Stimulated activated CD4-positive, alpha-beta T cell treated with anti-CD3 and anti-CD28 coated beads, Interleukin-4, amount 100 ng/mL, for 4 hours (primary cell): ENCODE results near the gene KRTAP19-1.
"Not testable (repeated sequence)": the region's sequence is repeated elsewhere in the genome, so short reads cannot be mapped to it uniquely, and the experiment has no call there.

Source experiments
- DNase-seq, 2 experiments: peaks; one replicate each; pipeline ENCODE4 v3.0.0-alpha.2; 2020

KRTAP19-1 gene

DNA sequence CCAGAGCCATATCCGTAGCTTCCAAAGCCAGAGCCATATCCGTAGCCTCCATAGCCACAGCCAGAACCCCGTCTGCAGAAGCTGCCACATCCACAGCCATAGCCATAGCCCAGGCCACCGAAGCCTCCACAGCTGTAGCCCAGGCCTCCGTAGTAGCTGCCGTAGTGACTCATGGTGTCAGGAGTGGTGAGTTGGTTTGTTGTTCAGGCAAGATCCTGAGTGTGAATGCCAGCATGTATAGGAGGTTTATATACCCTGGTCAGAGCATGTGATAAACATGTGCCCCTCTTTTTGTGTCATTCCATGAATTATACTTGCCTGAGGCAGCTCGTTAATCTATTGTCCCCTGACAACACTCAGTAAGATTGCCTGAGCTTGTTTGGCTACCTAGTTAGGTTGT lies at the start of gene KRTAP19-1:
Gene KRTAP19-1 (minus strand): TSS at position 223 of the 400 bp plus-strand sequence. CDS start 50 bp downstream, at position 173.
- DNase-seq, result no peak

DNA sequence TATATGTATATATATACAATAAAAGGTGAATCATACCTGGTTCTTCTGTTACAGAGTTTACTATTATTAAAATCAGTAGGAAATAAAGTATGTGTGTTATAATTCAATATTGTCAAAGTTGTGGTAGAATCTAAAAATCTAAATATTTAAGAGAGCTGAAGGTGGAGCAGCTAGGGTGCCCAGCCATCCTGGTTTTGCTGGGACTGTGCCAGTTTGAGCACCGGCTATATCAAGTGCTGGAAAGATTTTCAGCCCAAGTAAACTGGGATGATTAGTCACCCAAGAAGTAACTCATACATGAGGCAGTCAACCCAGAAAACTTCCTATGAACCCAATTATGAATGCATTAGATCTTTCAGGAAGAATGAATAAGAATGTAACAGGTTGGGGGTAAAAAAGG lies 38.7 kb upstream of the KRTAP19-1 start:
- no peak for DNase-seq

DNA sequence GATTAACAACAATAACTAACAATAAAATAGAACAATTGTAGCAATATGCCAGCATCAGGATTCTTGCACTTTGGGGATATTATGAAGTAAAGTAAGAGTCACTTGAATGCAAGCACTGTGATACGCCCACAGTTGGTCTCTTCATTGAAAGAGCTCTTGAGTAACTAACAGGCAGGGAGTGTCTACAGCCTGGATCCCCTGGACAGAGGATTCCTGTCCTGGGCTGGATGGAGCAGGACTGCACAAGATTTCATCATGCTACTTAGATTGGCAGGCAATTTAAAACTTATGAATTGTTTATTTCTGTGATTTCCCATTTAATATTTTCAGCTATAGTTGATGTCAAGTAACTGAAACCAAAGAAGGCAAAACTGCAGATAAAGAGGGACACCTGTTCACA lies 35.5 kb upstream of the KRTAP19-1 start:
- no peak for DNase-seq

DNA sequence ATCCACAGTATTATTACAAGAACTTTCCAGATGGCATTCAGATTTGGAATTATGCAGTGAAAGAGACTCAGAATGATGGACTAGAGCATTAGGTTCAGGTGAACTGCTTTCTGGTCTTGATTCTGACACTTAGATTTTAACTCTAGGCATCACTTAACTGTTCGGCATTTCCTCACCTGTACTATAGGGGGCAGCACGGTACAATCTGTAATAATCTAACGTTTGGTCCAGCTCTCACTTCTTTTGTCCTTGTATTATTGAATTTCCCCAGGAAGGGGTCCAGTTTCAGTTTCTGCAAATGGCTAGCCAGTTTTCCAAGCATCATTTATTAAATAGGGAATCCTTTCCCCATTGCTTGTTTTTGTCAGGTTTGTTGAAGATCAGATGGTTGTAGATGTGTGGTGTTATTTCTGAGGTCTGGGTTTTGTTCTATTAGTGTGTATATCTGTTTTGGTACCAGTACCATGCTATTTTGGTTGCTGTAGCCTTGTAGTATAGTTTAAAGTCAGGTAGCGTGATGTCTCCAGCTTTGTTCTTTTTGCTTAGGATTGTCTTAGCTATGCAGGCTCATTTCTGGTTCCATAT lies 25.5 kb upstream of the KRTAP19-1 start:
- not testable (repeated sequence) for DNase-seq

DNA sequence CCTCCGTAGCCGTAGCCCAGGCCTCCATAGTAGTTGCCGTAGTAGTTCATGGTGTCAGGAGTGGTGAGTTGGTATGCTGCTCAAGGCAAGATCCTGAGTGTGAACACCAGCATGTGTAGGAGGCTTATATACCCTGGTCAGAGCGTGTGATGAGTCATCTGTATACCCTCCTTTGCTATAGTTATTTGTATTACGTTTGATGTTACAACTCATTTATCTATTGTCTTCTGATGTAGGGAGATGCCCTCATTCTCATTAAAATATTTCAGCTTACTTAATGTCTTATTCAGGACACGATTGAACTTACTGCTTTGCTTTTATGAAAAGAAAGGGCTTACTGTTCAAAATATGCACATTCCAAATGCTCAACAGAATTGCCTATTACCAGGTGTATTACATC lies 21.9 kb upstream of the KRTAP19-1 start, which contains the start of gene KRTAP19-5:
Gene KRTAP19-5 (minus strand): TSS at position 101 of the 400 bp plus-strand sequence. CDS start 51 bp downstream, at position 50.
- DNase-seq, result no peak

DNA sequence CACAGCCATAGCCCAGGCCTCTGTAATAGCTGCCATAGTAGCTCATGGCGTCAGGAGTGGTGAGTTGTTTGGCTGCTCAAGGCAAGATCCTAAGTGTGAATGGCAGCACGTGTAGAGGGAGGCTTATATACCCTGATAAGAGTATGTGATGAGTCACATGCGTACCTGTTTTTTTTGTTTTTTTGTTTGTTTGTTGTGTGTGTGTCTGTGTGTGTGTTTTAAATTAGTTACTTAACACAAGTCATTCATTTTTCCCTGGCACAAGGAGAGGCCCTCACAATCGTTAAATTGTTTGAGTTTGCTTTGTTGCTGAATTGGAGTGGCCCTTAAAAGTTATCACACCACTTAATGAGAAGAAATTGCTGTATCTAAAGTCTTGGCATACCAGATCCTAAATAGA lies 16.9 kb upstream of the KRTAP19-1 start, which contains the start of gene KRTAP19-4:
Gene KRTAP19-4 (minus strand): TSS at position 101 of the 400 bp plus-strand sequence. CDS start 55 bp downstream, at position 46.
- DNase-seq, result no peak

DNA sequence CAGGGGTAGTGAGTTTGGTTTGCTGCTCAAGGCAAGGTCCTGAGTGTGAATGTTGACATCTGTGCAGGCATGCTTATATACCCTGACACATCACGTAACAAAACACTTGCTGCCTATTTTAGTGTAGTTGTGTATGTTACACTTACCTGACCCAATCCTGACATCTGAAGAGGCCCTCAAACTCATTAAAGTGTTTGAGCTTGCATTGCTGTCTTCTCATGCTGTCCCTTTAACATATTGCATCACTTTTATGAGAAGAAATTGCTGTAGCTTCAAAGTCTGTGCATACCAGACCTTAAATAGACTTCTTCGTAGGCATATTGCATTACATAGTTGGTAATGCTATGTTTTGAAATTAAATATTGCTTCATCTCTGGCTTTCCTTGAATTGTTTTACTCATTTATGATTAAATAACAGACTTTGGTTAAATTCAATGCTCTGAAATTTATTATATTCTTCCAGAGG lies 11.8 kb upstream of the KRTAP19-1 start, which contains the start of gene KRTAP19-3:
Gene KRTAP19-3 (minus strand): TSS at position 51 of the 466 bp plus-strand sequence. CDS start 56 bp downstream, outside the sequence.
- no peak for DNase-seq

DNA sequence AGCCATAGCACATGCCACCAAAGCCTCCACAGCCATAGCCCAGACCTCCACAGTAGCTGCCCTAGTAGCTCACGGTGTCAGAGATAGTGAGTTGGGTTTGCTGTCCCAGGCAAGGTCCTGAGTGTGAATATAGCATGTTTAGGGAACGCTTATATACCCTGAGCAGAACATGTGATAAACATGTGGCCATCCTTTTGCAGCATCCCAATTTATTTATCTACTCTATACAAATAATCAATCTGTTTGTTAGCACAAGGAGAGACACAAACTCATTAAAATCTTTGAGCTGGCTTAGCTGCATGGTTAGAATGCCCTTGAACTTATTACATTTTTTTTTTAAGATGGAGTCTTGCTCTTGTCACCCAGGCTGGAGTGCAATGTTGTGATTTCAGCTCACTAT lies 7.2 kb upstream of the KRTAP19-1 start, which contains the start of gene KRTAP19-2:
Gene KRTAP19-2 (minus strand): TSS at position 101 of the 400 bp plus-strand sequence. CDS start 88 bp downstream, at position 13.
- no peak for DNase-seq

DNA sequence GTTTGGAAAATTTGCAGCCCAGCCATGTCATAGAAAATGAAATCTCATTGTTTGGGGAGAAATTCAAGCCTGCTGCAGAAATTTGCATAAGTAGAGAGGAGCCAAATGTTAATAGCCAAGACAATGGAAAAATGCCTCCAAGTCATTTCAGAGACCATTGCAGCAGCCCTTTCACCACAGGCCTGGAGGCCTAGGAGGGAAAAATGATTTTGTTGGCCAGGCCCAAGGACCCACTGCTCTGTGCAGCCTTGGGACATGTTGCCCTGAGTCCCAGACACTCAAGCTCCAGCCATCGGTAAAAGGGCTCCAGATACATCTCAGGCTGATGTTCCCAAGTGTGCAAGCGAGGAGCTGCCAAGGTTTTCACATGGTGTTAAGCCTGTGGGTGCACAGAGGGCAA lies 6.0 kb upstream of the KRTAP19-1 start:
- no peak for DNase-seq

DNA sequence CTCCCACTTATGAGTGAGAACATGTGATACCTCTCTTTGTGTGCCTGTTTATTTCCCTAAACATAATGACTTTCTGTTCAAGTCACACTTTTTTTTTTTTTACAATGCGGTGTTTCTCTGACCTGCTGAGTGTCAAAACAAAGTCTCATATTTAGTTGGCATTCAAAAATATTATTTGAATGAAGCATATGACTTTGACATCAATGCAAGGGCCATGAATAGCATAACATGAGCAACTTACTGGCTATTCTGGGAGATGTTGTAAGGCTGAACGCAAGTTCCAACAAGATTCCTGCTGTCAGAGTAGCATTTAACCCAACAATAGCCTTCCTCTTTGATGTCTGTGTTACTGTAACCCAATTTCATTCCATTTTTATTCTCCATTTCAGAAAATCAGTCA lies 2.0 kb upstream of the KRTAP19-1 start:
- no peak for DNase-seq

DNA sequence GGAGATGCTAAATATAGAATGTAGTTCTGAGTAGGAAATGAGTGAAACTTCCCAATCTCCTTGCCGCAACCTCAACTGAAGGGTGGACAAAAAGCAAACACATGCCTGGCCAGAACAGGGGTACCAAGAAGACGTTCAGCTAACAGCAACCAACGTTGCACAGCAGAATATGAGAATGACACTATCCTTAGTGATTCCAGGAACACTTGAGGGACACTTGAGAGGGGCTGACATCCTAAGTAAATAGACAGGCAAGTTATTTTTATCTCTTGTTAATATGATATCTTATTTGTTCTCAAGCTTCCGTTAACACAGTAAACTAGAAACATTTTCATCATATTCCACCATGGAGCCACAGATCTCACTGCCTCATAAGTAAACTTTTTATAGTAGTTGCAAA lies 908 bp downstream of the KRTAP19-1 start:
- no peak for DNase-seq

DNA sequence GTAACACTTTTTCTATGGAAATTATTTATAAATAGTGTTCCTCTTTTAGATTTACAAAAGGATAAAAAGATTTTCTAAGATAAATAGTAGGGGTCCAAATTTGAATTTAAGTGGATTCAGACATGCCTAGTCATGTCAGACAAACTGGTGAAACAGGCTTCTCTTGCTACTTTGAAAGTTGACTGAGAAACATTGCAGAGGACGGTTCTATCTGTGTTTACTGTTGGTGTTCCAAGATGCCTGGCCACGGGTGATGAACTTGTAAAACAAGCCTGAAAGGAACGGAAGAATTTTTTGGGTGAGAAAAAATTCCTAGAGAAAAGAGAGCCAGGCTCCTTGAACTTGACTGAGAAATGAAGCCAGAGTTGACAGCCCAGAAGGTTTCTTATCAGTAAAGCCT lies 2.2 kb downstream of the KRTAP19-1 start:
- DNase-seq, result no peak

DNA sequence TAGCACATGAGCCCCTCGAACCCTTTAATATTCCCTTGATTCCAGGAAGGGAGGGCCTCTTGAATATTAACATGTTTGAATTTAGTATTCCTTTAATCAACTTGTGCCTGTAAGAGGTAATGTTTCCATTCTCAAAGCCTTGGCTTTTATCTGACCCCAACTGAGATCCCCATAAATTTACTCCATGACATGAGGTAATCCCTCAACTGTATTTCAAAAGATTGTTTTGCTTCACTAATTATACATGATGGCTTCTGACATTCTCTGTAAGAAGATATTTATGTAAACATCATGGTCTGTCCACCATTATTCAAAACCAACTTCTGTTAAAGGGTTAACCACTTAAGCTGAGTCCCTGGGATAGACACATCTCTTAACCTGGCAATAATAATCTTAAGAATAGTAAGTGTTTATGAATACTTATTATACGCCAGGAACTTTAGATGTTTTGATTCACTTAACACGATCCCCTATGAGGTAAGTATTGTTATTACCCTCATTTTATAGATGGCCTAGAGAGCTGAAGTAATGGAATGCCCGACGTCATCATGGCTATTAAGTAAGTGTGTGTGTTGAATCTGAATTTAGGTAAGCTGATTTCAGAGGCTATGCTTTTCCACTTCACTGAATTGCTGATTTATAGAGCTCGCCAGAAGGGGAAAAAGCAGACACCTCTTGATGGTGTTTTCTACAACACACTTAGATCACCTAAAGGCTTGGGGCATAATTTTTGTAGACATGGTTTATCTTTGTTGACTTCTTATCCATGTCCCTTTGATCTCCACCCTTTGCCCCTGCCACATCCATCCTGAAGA lies 11.1 kb downstream of the KRTAP19-1 start:
- no peak for DNase-seq

DNA sequence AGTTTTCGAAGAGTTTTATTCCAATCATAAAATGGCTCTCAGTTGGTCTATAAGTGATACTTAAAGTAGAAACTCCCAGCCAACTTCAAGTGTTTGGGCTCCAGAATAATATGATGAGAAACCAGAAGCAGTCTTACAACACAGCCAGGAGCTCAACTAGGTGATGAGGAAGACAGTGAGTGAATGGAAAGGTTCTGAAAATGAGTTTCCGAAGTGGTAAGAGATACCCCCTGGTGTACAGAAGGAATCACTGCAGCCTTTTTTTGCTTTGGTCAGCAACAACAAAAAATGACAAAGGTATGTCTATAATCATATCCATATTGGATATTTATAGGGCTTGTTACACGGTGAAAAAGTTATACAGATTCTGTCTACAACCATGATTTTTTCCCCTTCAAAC lies 16.5 kb downstream of the KRTAP19-1 start:
- no peak for DNase-seq

DNA sequence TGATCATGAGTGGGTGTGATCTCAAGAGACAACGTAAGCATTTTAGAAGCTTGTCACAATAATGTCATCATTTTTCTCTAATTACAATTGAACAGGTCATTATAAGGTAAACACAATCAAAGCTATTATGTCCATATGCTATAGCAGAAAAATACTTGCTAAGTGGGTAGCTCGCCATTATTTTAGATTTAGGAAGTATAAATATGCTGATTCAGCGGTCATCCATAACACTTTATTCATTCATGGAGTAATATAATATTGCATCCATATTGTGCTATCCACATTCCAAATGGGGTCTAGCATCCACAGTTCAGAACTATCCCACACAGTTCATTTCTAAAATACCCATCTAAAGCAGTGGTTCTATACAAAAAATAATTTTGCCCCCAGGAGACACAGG lies 31.7 kb downstream of the KRTAP19-1 start:
- no peak for DNase-seq

DNA sequence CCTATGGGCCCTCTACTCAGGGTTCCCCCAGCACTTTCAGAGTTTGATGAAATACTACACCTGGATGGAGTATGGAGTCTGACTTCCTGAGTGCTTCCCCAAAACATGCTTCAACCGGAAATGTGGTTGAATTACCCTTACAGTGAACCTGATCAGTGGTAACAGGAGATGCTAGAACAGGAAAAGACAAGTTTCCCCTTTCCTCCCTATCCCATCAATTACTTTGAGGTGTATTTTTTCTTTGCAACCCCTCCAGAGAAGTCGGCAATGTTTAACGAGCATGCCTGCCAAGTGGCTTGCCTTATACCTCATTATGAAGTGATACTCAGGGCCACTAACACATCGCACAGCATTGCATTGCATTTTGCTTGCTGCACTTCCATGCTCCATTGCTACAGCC lies 33.1 kb downstream of the KRTAP19-1 start:
- DNase-seq, result no peak

DNA sequence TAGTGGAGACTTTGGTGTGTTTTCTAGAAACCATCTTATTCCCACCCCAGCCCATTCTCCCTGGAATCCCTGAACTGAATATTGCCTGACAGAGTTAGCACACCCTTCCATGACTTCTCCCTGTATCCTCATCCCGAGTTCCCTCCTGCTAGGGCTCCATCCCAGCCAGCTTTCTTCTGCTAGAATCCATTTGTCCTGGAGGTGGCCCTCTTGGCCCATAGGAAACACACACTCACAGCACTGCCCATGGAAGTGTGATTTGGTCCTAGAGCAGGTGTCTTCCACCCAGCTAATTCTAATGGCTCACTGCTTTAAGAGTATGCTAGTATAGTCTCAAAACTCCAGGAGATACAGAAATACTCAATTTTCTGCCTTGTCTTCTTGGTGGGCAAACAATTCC lies 36.0 kb downstream of the KRTAP19-1 start:
- no peak for DNase-seq

DNA sequence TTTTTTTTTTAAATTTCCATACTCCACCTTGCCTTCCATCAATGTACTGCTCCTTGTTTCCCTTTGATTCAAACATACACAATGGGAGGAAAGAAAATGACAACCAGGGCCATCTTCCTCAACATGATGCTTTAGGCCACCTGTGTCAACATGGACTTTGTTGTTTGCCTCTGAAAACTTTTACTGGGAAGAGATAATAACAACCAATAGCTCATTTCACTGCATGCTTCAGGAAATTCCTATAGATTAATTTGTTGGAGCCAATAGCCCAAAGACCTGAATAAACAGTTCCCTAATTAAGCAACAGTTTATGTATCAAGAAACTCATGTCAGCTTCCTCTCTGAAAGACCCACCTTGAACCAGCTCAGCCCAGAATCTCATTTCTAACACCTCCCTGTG lies 36.9 kb downstream of the KRTAP19-1 start:
- no peak for DNase-seq

DNA sequence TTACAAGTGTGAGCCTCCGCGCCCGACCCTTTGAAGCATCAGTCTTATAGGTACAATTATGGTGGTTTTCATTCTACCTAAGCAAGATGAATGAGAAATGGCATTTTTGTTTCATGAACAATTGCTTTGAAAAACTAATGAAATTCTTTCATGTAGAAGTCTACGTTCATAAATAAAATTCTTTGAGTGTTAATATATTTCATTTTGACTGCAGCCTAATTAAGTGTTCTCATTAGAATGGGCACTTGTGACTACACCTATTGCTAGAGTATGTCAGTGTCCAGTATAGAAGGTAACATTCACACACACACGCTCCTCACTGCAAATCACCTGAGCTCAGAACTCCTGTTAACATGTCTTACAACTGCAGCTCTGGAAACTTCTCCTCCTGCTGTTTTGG lies 40.2 kb downstream of the KRTAP19-1 start, which contains the start of gene KRTAP15-1:
Gene KRTAP15-1 (plus strand): TSS at position 301 of the 400 bp plus-strand sequence. CDS start 53 bp downstream, at position 354.
- DNase-seq, result no peak

DNA sequence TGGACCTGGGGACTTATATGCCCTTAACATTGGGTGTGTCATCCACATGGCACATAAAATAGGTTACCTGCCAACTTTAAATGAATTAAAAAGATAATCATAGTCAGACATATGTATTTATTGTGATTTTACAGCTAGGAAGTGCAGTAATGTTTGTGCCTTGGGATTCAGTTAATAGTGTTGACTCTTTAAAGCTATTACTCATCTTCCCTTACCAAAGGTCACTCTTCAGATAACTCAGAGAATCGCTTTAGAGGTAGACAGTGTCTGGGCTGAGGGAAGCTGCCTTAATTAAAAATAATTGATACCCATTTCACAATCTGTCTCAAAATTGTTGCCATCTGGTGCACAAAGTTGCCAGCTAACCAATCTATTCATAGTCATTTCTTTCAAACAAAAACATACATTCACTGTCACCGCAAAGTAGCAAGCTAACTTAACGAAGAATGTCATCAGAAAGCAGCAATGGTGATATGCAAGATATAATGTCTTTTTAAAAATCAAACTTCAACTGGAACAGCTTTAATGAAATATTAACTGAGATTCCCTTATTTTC lies 43.1 kb downstream of the KRTAP19-1 start:
- no peak for DNase-seq

DNA sequence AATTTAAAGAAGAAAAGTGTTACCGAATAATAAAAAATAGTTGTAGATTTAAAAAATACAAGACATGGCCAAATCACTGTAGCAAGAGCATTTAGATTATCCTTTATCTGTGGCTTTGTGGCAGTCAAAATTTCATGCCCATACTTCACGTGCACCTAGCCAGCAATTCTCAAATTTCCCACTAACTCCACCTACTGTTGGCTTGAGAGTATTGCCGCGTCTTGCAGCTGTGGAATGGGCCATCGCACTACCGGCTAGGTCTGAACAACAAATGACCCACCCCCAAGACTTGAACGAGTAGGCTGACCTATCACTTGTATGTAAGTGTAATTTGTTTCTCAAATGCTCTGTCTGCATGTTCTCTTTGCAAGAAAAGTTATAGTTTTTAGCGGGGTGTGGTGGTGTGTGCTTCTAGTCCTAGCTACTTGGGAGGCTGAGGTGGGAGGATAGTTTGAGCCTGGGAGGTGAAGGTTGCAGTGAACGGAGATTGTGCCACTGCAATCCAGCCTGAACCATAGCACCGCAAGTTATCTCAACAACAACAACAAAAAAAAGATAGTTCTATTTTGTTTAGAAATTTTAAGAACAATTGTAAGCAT lies 46.0 kb downstream of the KRTAP19-1 start:
- no peak for DNase-seq

DNA sequence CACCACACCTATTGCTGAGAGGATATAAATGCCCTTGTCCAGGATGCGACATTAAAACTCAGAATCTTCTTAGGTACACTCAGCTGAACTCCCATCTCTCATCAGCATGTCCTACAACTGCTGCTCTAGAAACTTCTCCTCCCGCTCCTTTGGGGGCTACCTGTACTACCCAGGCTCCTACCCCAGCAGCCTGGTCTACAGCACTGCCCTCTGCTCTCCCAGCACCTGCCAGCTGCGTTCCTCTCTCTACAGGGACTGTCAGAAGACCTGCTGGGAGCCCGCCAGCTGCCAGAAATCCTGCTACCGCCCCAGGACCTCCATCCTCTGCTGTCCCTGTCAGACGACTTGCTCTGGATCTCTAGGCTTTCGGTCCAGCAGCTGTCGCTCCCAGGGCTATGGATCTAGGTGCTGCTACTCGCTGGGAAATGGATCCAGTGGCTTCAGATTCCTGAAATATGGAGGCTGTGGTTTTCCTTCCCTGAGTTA lies 50.0 kb downstream of the KRTAP19-1 start, which contains the start of gene KRTAP13-4:
Gene KRTAP13-4 (plus strand): TSS at position 51 of the 486 bp plus-strand sequence. CDS start 56 bp downstream, at position 107.
- no peak for DNase-seq
